ENCODE measurements around the gene SH3GL2. TPM values are rescaled to one million over a fixed set of nuclear protein-coding genes. Genes with fewer than 3 reads are reported as not detected.

SH3GL2 gene
- total RNA-seq, 1 experiment from 2014 or later: not detected

DNA sequence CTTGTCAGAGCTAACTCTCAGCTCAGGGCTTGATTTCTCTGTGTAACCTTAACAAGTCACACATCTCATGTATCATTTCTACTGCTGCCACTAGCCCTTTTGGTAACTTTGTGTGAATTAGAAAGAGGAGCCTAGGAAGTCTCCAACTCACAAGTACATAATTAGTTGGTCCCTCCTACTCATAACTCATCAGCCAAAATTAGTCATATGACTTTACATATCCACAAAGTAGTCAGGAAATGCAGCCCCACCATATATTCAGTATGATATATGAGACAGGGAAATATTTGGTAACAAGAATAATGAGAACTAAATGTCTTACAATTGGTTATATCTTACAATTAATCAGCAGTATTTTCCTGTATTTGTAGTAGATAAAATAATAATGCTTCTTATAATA is 250.2 kb downstream of the SH3GL2 start:
- Mint-ChIP-seq H3K4me3 (ENCODE audit: unreplicated experiment) (no peak overlapping the region), H3K9me3 (ENCODE audit: unreplicated experiment) (no peaks in the 10 kb centered on the region), H3K27me3 (ENCODE audit: insufficient read depth, unreplicated experiment) (peaks cover 3% of the 10 kb centered on the region), H3K27ac (ENCODE audit: low read depth, unreplicated experiment) (no peak overlapping the region), H3K36me3 (ENCODE audit: insufficient read depth, unreplicated experiment) (no peaks in the 10 kb centered on the region), H3K4me1 (ENCODE audit: insufficient read depth, unreplicated experiment) (no peaks in the 10 kb centered on the region)
- no TSS peak for BruUV-seq (replicated peaks)
- TF ChIP-seq, protein P1, sequence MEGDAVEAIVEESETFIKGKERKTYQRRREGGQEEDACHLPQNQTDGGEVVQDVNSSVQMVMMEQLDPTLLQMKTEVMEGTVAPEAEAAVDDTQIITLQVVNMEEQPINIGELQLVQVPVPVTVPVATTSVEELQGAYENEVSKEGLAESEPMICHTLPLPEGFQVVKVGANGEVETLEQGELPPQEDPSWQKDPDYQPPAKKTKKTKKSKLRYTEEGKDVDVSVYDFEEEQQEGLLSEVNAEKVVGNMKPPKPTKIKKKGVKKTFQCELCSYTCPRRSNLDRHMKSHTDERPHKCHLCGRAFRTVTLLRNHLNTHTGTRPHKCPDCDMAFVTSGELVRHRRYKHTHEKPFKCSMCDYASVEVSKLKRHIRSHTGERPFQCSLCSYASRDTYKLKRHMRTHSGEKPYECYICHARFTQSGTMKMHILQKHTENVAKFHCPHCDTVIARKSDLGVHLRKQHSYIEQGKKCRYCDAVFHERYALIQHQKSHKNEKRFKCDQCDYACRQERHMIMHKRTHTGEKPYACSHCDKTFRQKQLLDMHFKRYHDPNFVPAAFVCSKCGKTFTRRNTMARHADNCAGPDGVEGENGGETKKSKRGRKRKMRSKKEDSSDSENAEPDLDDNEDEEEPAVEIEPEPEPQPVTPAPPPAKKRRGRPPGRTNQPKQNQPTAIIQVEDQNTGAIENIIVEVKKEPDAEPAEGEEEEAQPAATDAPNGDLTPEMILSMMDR (IDR thresholded peaks at IDR 0.05; ENCODE audit: unreplicated experiment): no peak
- POLR2A ChIA-PET: no interaction called here
- intact Hi-C loops (cut with micrococcal nuclease): no loop called here
- no peak for DNase-seq (ENCODE audit: unreplicated experiment)
- CTCF ChIA-PET: interaction anchor here (2.4 kb wide), 1 partner anchor 17 kb away, joined by 8 read pairs; no protein-coding TSS in a partner anchor

DNA sequence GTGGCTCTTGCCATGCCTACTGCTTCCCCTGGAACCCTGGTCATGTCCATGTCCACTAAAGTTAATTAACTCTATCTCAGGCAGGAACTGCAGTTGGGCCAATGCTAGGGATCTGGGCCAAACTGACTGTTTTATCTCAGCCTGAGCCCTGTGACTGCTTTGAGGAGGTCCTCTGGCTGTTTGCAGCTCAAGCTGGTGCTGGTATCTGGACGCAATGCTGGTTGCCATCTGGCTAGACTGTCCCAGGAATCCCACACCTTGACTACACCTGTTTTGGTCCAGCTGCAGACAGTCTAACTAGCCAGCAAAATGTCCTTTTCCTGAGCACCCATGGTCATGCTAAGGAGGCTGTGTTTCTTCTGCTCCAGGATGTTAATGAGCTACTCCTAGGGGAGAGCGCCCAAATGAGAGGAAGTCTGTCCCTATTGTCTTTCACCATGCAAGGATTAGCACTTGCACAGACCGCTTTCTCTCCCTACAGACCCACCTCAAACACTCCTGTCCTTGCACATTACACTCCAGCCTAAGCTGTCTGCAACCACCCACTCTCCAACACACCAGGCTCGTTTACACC is 251.0 kb downstream of the SH3GL2 start:
- Mint-ChIP-seq H3K4me3 (ENCODE audit: unreplicated experiment) (no peak overlapping the region), H3K27me3 (ENCODE audit: insufficient read depth, unreplicated experiment) (peaks cover 11% of the 10 kb centered on the region), H3K36me3 (ENCODE audit: insufficient read depth, unreplicated experiment) (no peaks in the 10 kb centered on the region), H3K9me3 (ENCODE audit: unreplicated experiment) (no peaks in the 10 kb centered on the region), H3K4me1 (ENCODE audit: insufficient read depth, unreplicated experiment) (no peaks in the 10 kb centered on the region), H3K27ac (ENCODE audit: low read depth, unreplicated experiment) (no peak overlapping the region)
- DNase-seq (ENCODE audit: unreplicated experiment): no peak
- intact Hi-C loops (cut with micrococcal nuclease): no loop called here
- TF ChIP-seq, protein P1 (IDR thresholded peaks at IDR 0.05; ENCODE audit: unreplicated experiment): no peak
- BruUV-seq (replicated peaks): no TSS peak
- ChIA-PET POLR2A (no interaction called here), CTCF (interaction anchor here (0.5 to 1.8 kb wide), 4 partner anchors 17 to 383 kb away, joined by 3 to 8 read pairs (median 3); no protein-coding TSS in a partner anchor)

DNA sequence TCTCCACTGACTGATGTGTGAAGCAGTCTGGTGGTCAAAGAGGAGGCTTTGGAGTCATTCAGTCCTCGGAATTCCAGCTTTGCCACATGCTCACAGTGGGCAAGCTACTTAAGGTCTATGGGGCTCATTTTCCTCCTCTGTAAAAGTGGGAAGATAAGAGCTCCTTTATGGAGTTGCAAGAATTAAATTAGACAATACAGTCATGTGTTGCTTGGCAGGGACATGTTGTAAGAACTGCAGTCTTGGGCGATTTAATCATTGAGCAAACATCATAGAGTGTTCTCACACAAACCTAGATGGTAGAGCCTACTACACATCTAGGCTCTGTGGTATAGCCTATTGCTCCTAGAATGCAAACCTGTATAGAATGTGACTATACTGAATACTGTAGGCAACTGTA is 253.9 kb downstream of the SH3GL2 start:
- no peak overlapping the region for H3K4me3 Mint-ChIP-seq (ENCODE audit: unreplicated experiment)
- CTCF ChIA-PET: interaction anchor here (0.6 to 3.6 kb wide), 3 partner anchors 10 to 1357 kb away, joined by 3 to 23 read pairs (median 3); no protein-coding TSS in a partner anchor
- POLR2A ChIA-PET: no interaction called here
- TF ChIP-seq, protein P1 (IDR thresholded peaks at IDR 0.05; ENCODE audit: unreplicated experiment): no peak
- H3K27me3 Mint-ChIP-seq (ENCODE audit: insufficient read depth, unreplicated experiment): peaks cover 19% of the 10 kb centered on the region
- BruUV-seq (replicated peaks): no TSS peak
- intact Hi-C loops (cut with micrococcal nuclease): no loop called here
- DNase-seq (ENCODE audit: unreplicated experiment): no peak
- no peak overlapping the region for H3K27ac Mint-ChIP-seq (ENCODE audit: low read depth, unreplicated experiment)
- no peaks in the 10 kb centered on the region for H3K36me3 Mint-ChIP-seq (ENCODE audit: insufficient read depth, unreplicated experiment)
- H3K4me1 Mint-ChIP-seq (ENCODE audit: insufficient read depth, unreplicated experiment): no peaks in the 10 kb centered on the region
- no peaks in the 10 kb centered on the region for H3K9me3 Mint-ChIP-seq (ENCODE audit: unreplicated experiment)

DNA sequence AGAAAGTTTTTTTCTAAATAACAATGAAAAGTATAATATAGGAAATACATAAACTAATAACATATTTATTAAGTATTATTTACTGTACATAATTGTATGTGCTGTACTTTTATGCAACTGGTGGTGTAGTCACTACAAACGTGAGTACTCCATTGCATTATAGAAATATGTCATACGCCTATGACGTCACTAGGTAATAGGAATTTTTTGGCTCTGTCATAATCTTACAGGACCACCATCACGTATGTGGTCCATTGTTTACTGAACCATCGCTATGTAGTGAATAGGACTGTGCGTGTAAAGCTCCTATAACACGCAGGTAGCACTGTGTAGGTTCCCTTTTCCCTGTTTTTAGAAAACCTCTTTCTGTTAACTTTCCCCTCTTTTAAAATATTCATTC is 255.0 kb downstream of the SH3GL2 start:
- TF ChIP-seq, protein P1 (IDR thresholded peaks at IDR 0.05; ENCODE audit: unreplicated experiment): no peak
- Mint-ChIP-seq H3K36me3 (ENCODE audit: insufficient read depth, unreplicated experiment) (no peaks in the 10 kb centered on the region), H3K9me3 (ENCODE audit: unreplicated experiment) (no peaks in the 10 kb centered on the region), H3K27ac (ENCODE audit: low read depth, unreplicated experiment) (no peak overlapping the region), H3K4me1 (ENCODE audit: insufficient read depth, unreplicated experiment) (no peaks in the 10 kb centered on the region), H3K4me3 (ENCODE audit: unreplicated experiment) (no peak overlapping the region), H3K27me3 (ENCODE audit: insufficient read depth, unreplicated experiment) (peaks cover 19% of the 10 kb centered on the region)
- BruUV-seq (replicated peaks): no TSS peak
- POLR2A ChIA-PET: no interaction called here
- DNase-seq (ENCODE audit: unreplicated experiment): no peak
- intact Hi-C loops (cut with micrococcal nuclease): no loop called here
- CTCF ChIA-PET: interaction anchor here (0.6 to 3.6 kb wide), 4 partner anchors 22 to 380 kb away, joined by 3 to 23 read pairs (median 6); no protein-coding TSS in a partner anchor
